ENCODE measurements around the gene KRTAP2-1. TPM values are rescaled to one million over a fixed set of nuclear protein-coding genes. Genes with fewer than 3 reads are reported as not detected.

The KRTAP2-1 gene
- total RNA-seq, 1 donor from 2014 or later, result not detected

DNA sequence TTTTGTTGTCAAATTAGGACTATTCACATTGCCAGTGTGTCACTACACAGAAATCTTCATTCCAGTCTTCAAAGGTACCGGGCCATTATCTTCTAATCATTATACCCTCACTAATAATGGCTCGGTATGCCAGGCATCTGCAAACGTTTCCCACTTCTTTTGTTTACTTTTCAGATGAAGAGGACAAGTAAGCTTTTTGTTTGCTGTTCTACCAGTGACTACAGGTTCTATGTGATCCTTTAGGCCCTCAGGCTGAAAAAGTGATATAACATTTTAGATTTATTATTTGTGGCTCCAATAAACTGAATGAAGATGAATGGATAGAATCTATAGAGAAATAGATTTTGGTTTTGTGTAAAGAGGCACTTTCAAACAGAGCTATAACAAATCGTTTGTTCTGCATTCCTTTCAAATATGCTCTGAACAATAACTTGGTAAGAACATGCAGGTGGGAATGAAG, 37.8 kb downstream of the KRTAP2-1 start:
- TF ChIP-seq, protein P1, sequence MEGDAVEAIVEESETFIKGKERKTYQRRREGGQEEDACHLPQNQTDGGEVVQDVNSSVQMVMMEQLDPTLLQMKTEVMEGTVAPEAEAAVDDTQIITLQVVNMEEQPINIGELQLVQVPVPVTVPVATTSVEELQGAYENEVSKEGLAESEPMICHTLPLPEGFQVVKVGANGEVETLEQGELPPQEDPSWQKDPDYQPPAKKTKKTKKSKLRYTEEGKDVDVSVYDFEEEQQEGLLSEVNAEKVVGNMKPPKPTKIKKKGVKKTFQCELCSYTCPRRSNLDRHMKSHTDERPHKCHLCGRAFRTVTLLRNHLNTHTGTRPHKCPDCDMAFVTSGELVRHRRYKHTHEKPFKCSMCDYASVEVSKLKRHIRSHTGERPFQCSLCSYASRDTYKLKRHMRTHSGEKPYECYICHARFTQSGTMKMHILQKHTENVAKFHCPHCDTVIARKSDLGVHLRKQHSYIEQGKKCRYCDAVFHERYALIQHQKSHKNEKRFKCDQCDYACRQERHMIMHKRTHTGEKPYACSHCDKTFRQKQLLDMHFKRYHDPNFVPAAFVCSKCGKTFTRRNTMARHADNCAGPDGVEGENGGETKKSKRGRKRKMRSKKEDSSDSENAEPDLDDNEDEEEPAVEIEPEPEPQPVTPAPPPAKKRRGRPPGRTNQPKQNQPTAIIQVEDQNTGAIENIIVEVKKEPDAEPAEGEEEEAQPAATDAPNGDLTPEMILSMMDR (IDR thresholded peaks at IDR 0.05), result no peak
- no peak for ATAC-seq (ENCODE audit: low read depth)
- Mint-ChIP-seq H3K27ac (no peak overlapping the region), H3K4me3 (no peak overlapping the region), H3K36me3 (ENCODE audit: low read depth) (no peaks in the 10 kb centered on the region), H3K27me3 (peaks cover 12% of the 10 kb centered on the region), H3K4me1 (no peaks in the 10 kb centered on the region), H3K9me3 (no peaks in the 10 kb centered on the region)
- CTCF ChIA-PET, result no interaction called here
- intact Hi-C loops (cut with micrococcal nuclease), result no loop called here
- POLR2A ChIA-PET, result no interaction called here
- DNase-seq, result no peak

DNA sequence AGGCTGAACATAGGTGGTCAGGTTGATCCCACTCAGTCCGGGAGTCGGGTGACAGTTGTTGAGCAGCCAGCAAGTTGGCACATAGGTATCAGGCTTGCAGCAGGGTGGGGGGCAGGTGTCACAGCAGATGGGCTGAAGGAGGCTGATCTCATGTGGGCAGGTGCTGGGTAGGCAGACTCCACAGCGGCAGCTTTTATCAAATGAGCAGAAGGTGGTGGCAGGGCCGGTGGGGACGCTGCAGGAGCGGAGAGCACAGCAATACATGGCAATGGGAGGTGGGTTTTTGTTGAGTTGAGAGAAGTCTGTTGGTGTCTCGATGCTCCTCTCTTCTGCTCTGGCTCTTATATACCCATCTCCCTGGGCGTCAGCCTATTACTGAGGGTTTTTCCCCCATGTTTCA, 38.3 kb downstream of the KRTAP2-1 start, which contains the start of gene KRTAP3-1:
TSS of gene KRTAP3-1 (minus strand) at position 318 of the 400 bp plus-strand sequence. CDS start at position 264, 54 bp downstream.
- ATAC-seq (ENCODE audit: low read depth) (no peak), DNase-seq (no peak)
- H3K36me3 Mint-ChIP-seq (ENCODE audit: low read depth), result no peaks in the 10 kb centered on the region
- CTCF ChIA-PET, result no interaction called here
- H3K27me3 Mint-ChIP-seq, result peaks cover 14% of the 10 kb centered on the region
- no peak within 1 kb of the TSS for H3K27ac Mint-ChIP-seq
- POLR2A ChIA-PET, result no interaction called here
- no peaks in the 10 kb centered on the region for H3K4me1 Mint-ChIP-seq
- intact Hi-C loops (cut with micrococcal nuclease), result no loop called here
- TF ChIP-seq, protein P1 (IDR thresholded peaks at IDR 0.05), result no peak
- H3K9me3 Mint-ChIP-seq, result no peaks in the 10 kb centered on the region
- H3K4me3 Mint-ChIP-seq, result no peak within 1 kb of the TSS

DNA sequence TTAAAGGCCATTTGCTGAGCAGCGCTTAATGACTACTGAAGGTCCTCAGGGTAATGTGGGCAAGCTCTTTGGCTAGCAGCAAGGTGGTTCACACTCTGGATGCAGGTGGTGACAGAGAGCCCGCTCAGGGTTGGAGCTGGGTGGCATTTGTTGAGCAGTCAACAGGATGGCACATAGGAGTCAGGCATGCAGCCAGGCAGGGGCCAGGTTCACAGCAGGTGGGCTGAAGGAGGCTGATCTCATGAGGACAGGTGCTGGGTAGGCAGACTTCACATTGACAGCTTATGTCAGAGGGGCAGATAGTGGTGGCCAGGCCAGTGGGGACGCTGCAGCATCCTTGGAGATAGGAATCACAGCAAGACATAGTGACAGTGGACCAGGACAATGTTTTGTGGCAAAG, 42.7 kb downstream of the KRTAP2-1 start:
- H3K27me3 Mint-ChIP-seq, result peaks cover 18% of the 10 kb centered on the region
- POLR2A ChIA-PET, result interaction anchor here (0.5 kb wide), 1 partner anchor 193 kb away, joined by 5 read pairs; no protein-coding TSS in a partner anchor
- intact Hi-C loops (cut with micrococcal nuclease), result no loop called here
- H3K27ac Mint-ChIP-seq, result no peak overlapping the region
- ATAC-seq (ENCODE audit: low read depth) (no peak), DNase-seq (no peak)
- no peaks in the 10 kb centered on the region for H3K4me1 Mint-ChIP-seq
- CTCF ChIA-PET, result no interaction called here
- no peaks in the 10 kb centered on the region for H3K9me3 Mint-ChIP-seq
- no peaks in the 10 kb centered on the region for H3K36me3 Mint-ChIP-seq (ENCODE audit: low read depth)
- TF ChIP-seq, protein P1 (IDR thresholded peaks at IDR 0.05), result no peak
- no peak overlapping the region for H3K4me3 Mint-ChIP-seq

DNA sequence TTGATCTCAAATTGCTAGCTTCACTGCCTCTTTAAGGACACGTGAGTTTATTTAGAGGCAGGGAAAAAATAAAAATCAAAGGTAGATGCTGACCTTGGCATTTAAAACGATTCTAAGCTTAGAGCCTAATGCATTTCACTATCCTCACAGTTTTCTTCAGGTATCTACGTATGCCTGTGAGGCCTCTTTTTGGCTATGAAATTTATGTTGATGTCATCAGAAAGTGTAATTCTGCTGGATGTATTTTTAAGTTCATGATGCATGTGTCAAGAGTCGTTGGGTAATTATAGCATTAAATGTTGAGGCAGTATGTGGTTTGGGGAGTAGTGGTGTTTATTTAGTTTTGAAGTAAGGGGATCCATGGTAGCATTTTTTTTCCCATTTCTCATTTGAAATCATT, 43.2 kb downstream of the KRTAP2-1 start:
- no peaks in the 10 kb centered on the region for H3K9me3 Mint-ChIP-seq
- ATAC-seq (ENCODE audit: low read depth), result no peak
- intact Hi-C loops (cut with micrococcal nuclease), result no loop called here
- CTCF ChIA-PET, result no interaction called here
- H3K27ac Mint-ChIP-seq, result no peak overlapping the region
- H3K36me3 Mint-ChIP-seq (ENCODE audit: low read depth), result no peaks in the 10 kb centered on the region
- POLR2A ChIA-PET, result interaction anchor here (0.5 kb wide), 1 partner anchor 194 kb away, joined by 5 read pairs; no protein-coding TSS in a partner anchor
- peaks cover 19% of the 10 kb centered on the region for H3K27me3 Mint-ChIP-seq
- TF ChIP-seq, protein P1 (IDR thresholded peaks at IDR 0.05), result no peak
- no peak for DNase-seq
- no peaks in the 10 kb centered on the region for H3K4me1 Mint-ChIP-seq
- no peak overlapping the region for H3K4me3 Mint-ChIP-seq

DNA sequence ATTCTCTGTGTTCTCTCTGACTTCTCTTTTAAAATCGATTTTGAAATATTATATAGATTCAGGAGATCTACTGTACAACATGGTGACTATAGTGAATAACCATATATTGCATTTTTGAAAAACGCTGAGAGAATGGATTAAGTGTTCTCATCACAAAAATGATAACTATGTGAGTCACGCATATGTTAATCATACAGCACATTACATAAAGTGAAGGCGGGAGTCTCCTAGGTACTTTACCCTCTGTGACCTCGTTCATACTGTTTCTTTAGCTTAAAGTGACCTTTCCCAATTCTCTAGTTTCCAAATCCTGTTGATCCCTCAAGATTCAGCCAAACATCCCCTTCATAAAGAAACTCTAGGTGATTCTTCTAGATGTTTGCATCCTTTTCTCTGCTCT, 44.3 kb downstream of the KRTAP2-1 start:
- no peak for ATAC-seq (ENCODE audit: low read depth)
- TF ChIP-seq, protein P1 (IDR thresholded peaks at IDR 0.05), result no peak
- Mint-ChIP-seq H3K27me3 (peaks cover 25% of the 10 kb centered on the region), H3K27ac (no peak overlapping the region), H3K36me3 (ENCODE audit: low read depth) (no peaks in the 10 kb centered on the region), H3K4me1 (no peaks in the 10 kb centered on the region), H3K9me3 (no peaks in the 10 kb centered on the region), H3K4me3 (no peak overlapping the region)
- intact Hi-C loops (cut with micrococcal nuclease), result no loop called here
- ChIA-PET CTCF (no interaction called here), POLR2A (no interaction called here)
- DNase-seq, result no peak

Data from activated B cell treated with CpG ODN at 0.5 μM for 24 hours (primary cell).